22Rv1 (cell line): ENCODE results near the gene DUSP22.

Source experiments
- H3K27ac ChIP-seq: fragments of 450-650 bp; 2 replicates; pipeline ENCODE4 v1.5.1; 2017
- CTCF ChIP-seq: fragments of 450-650 bp; IDR thresholded peaks from 2 replicates; pipeline ENCODE4 v1.5.1; 2017; ENCODE audit warnings: mild to moderate bottlenecking
- ZFX ChIP-seq: fragments of 450-650 bp; IDR thresholded peaks from 2 replicates; pipeline ENCODE4 v1.6.1; 2017; ENCODE audit warnings: antibody characterized with exemption, borderline replicate concordance

DUSP22 gene

GRCh38 chr6:379410-380181 lies 87.3 kb downstream of the DUSP22 start:
- H3K27ac ChIP-seq, result no peak overlapping the region
- no peak for TF ChIP-seq ZFX
- TF ChIP-seq CTCF, result no peak

- TF ChIP-seq ZFX (no peak), CTCF (no peak)
Measured at GRCh38 chr6:380234-381218, 88.2 kb downstream of the DUSP22 start.

GRCh38 chr6:381742-382461 lies 89.6 kb downstream of the DUSP22 start:
- TF ChIP-seq ZFX (no peak), CTCF (no peak)
- H3K27ac ChIP-seq, result no peak overlapping the region

More at GRCh38 chr6:380234-381218, 88.2 kb downstream of the DUSP22 start:
- H3K27ac ChIP-seq, result no peak overlapping the region

GRCh38 chr6:382883-383810 lies 90.9 kb downstream of the DUSP22 start:
- H3K27ac ChIP-seq, result no peak overlapping the region
- no peak for TF ChIP-seq ZFX
- TF ChIP-seq CTCF, result no peak

GRCh38 chr6:383856-384255 lies 91.6 kb downstream of the DUSP22 start:
- H3K27ac ChIP-seq, result no peak overlapping the region
- TF ChIP-seq CTCF (no peak), ZFX (no peak)

GRCh38 chr6:384898-385297 lies 92.6 kb downstream of the DUSP22 start:
- no peak for TF ChIP-seq CTCF
- TF ChIP-seq ZFX, result no peak
- H3K27ac ChIP-seq, result no peak overlapping the region
